GM19395 (cell line): Measurements from ENCODE around the gene EVA1A.

Source experiments
- ATAC-seq: cut with Tn5 transposase; IDR thresholded peaks from one replicate; pipeline ENCODE4 v1.9.1; 2021; ENCODE audit warnings: mild to moderate bottlenecking, moderate library complexity; ENCODE audit not compliant: unreplicated experiment

EVA1A gene, protein sequence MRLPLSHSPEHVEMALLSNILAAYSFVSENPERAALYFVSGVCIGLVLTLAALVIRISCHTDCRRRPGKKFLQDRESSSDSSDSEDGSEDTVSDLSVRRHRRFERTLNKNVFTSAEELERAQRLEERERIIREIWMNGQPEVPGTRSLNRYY

DNA sequence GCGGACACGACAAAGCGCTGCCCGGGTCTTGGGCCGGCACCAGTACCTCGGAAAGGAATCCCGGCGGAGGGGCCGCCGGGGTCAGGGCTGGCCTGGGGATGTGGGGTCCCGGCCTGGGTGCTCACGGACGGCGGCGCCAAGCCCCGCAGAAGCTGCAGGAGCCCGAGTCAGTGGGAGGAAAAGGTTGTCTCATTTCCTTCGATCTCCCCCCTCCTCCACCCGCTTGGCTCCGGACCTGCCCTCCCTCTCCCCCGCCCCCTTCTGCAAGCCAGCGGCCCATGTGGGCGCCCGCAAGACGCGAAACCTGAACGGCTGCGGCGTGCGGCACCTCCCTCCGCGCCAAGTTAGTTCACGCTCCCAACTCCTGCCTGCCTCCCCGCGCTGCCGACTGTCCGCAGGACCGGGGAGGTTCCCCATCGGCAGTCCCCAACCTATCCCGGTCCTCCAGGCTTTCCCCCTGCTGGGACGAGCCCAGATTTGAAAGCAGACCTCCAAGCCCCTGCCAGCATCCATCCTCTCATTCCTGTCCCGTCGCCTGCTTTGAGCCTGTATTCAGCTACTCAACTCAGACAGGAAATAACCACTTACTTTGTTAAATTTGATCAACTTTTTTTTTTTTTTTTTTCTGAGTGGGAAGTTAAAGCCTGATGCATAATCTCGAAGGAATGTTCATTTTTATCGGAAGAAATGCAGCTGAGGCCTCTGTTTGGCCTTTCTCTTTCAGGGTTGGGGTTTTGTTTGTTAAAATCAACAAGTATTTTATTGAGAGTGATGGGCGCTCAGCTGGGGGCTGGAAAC lies at the start of gene EVA1A:
Gene EVA1A (minus strand): TSS at position 172 of the 798 bp plus-strand sequence. CDS start 42,799 bp downstream, outside the sequence.
- peak; percentile 49 for ATAC-seq

DNA sequence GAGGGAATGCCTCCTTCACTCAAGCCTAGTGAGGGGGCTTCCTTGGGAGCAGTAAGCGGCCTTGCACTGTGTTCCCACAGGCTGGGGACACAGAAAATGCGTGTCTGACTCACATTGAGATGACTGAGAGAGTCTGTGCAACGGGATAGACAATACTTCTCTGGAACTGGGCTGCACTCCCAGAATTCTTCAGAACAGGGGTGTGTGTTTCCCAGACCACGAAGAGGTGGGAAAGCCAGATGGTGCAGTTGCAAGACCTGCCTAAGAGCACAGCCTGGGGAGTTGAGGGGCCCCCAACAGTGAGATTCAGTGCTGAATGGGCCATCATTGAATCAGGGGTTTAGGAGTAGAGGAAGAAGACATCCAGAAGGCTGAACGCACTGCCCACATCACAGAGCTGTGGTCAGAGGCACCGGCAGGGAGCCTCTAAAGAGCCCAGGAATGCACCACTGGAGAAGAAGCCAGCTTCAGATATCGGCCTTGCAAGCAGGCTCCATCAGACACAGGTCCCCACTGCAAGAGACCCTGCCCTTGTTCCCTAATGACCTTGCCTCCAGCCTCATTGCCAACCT lies 49.3 kb upstream of the EVA1A start:
- ATAC-seq: no peak

- no peak for ATAC-seq
These were observed 48.6 kb upstream of the EVA1A start for GRCh38 chr2:75609334-75609689.

DNA sequence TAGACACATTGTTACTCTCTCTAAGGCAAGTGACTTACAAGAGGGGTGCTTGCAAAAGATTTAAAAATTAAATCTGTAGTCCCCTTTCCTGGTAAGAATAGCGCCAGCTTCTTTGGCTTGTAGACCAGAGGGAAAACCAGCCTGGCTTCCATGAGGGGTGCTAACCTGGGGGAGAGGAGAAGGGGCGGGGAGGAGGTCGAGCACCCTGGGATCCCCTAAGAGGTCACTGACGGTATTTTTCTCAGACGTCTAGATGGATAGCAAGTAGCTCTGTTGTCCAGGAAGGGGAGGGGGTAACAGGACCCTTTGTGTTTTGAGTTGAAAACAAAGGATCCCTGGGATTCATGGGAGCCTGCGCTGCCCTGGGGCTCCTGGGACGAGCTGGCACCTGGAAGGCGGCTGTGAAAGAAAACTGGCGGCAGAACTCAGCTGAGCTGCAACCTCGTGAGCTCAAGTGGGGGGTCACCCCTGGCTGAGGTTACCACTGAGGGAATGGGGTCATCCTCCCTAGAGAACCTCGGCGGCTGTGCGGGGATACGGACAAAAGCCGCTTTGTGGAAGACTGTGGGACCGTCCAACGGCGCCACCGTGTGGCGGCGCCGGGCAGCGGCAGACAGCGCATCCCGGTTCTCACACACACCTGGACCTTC lies 48.1 kb upstream of the EVA1A start:
- ATAC-seq: peak; percentile 89

DNA sequence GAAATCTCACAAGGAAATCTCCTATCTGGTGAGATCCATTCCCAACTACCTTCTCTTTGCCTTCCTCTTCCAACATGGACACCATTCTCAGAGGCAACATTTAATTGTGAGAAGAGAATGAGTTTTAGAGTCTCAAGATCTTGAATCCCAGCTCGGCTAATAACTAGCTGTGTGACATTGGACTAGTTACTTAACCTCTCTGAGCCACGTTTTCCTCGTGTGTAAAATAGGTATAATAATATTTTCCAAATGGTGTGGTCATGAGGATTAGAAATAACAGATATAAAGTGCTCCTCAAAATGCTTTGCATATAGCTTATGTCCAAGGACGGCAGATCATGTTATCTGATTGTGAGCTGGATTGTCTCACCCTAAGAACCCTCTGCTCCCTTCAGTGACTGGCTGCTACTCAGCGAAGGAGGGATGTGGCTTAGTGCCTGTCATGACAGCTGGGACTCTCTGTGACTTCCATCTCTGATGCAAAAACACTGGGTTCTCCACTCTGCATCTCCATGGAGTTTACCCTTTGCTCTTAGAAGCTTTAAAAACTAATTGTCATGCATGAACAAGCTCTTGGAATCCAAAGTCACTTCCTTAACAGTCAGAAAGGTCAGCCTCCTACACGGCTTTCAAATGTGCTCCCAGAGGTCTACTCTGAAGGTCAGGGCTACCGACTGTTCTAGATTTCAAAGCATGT lies 47.4 kb upstream of the EVA1A start:
- no peak for ATAC-seq

DNA sequence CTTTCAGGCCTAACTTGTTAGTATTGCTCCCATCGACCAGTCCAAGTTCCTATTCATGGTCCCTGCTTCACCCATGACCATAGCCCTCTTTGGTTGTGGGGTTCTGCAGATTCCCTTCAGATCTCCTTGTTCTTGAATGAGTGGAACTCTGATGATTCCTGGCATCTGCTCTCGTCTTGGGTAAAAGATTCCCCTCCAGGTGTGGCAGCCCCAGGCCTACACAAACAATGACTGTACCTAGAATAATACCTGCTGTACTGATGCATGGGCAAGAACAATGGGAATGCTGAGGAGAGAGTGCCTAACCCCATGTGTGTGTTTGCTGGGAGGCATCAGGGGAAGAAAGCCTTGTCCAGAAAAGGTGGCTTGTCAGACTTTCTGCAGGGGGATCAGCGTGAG lies 46.7 kb upstream of the EVA1A start:
- ATAC-seq: no peak

GRCh38 chr2:75606761-75607399 lies 46.1 kb upstream of the EVA1A start:
- ATAC-seq: no peak

DNA sequence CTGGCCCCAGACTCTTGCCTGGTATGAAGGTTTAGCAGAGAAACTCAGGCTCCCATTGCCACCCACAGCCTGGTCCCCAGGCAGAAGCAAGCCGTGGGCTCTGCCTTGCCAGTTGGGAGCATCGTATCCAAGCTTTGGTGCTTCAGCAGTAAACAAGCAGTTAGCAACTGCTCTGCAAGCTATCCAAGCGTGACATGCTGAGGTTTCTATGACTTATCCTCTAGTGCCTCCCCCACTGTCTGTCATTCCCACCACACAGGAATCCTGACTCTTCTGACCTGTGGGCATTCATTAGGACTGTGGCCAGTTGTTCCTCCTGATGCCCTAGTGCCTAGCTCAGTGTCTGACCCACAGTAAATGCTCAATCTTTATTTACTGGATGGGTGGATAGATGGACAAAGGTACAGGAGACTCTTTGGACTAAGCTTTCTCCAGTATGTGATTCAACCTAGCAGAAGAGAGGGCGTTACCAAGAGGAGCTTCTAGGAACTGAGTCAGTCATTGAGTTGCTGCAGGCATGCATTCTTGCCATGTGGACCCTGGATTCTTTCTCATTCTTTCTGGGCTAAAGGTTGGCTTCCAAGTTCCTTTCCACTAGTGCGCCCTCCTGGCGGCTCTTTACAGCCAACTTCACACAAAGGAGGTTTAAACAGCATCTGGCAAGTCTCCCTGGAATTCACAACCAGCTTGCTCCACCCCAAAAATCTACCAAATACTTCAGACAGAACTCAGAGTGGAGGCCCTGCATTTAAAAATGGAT lies 45.2 kb upstream of the EVA1A start:
- no peak for ATAC-seq

DNA sequence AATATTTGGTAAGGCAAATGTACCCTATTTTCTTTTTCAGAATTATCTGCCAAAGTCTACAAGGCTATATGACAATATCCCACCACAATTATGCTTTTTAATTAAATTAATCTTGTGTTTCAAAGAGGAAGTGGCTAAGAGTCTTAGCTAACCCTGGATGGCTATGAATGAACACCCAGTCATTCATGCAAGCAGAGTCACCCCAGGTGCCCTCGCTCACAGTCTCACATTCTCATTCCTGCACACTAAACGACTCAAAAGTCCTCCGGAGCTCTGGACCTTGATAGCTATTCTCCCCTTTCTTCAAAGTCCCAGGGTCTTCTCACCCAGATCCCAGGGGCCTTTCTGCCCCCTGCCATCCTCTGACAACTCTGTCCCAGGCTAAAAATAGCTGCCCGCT lies 43.7 kb upstream of the EVA1A start:
- ATAC-seq: no peak

DNA sequence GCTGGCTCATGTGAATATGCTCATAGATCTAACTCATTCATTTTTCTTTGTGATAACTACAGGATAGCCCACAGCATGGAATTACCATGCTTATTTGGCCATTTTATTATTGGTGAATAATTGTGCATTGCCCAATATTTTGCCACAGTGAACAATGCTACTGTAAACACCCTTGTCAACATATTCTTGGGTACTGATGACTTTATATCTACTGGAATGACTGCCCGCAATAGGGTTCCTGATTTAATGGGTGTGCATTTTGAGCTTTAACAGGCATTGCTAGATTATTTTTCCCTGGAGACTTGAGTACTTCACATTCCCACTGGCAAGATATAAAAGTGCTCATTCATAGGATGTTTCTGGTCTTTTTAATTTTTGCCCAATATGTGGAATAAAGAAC lies 42.7 kb upstream of the EVA1A start:
- ATAC-seq: no peak

DNA sequence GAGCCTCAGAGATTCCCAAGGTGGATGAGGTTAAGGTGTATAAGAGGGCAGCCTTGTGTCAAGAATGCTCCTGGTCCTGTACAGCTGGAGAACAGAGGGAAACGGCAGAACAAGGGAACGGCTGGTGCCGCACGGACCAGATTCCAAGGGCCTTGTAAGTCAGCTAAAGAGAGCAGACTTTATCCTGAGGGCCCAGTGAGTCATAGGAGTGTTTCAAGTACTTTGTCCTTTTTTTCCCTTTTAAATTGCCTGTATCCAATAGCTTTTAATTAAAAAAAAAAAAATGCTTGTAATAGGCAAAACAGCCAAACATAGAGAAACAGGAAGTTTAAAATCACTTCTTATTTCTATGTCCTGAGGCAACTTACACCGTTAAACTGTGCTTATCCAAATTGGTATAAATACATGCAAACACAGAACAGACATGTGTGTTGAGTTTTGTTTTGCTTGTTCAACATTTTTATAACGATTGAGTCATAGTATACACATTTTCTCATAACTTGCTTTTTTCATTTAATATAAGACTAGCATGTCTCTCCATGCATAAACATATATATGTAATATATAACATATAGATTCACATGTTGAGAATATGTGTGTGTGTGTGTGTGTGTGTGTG lies 42.1 kb upstream of the EVA1A start:
- ATAC-seq: no peak

DNA sequence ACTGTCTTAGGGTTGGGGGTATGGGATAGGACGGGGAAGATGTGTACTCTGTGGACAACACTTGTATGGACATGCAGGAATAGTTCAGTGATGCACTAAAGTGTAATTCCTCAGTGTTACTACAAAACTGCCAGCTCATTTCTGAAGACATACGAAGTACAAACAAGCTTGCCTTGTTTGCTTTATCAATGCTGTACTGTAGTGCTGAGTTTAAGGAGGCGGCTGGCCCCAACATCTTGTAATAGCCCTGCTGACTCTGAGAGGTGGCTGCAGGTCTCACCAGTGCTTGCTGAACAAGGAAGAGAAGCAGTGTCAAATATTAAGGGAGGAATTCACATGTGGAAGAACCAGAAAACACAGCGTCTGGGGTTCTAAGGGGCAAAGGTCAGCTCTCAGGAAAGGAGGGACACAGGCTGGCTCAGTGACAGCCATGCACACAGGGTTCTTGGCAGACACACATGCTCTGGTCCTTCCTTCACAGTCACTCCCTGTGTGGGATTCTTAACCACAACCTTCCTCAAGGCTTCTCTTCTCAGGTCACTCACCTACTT lies 39.8 kb upstream of the EVA1A start:
- ATAC-seq: no peak

DNA sequence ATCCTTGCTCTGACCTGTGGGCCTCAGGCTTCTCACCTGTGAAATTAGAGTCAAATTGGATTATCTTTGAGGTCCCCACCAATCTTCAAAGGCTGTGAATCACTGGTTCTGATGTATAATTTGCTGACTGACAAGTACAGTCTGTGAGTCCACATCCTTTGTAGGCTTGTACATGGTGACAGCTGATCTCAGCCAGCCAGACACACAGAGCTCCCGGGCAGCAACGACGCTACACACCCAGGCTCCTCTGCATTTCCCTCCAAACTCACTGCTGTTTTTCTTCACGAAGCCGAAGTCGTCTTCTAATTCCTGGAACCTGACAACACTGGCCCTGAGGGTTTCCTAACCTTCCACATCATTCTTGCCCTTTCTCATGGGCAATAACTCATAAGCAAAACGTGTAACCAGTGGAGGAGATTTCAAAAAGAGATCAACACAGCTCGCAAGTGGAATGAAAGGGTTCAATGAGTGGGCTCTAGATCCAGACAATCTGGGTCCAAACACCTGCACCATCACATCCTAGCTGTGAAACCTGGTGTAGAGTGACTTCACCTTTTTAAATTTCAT lies 37.9 kb upstream of the EVA1A start:
- no peak for ATAC-seq

GRCh38 chr2:75597949-75598348 lies 37.2 kb upstream of the EVA1A start:
- no peak for ATAC-seq

DNA sequence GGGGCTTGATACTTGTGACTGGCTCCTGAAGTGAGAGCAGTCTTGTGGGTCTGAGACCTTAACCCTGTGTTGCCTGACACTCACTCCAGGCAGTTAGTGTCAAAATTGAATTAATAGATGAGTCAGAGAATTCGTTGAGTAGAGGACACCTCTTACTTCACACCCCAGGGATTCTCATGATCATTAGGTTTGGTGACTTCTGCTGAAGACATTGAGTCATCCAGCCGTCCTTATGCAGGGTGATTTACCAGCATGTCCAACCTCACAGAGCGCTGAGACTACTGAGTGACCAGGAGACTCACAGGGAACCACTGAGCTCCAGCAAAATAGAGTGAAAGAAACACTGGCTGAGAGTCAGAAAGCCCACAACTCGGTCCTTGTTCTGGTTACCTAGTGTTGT lies 36.0 kb upstream of the EVA1A start:
- no peak for ATAC-seq

GRCh38 chr2:75595541-75596395 lies 35.0 kb upstream of the EVA1A start:
- ATAC-seq: no peak

DNA sequence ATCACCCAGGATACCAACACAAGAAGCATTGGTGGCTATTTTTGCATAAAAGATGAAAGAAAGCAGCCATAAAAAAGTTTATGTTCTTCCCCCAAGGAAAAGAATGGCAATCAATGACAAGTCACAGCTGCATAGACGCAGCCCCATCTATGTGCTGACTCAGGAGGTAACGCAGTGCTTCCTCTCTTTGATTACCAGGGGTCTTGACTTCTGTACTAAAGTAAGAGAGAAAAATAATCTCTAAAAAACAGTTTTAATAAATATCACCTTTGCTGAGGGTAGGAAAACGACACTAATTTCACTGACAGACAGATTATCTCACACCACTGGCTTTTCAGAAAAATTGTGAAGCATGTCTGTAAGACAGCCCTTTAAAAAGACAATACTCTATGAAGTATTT lies 33.9 kb upstream of the EVA1A start:
- no peak for ATAC-seq

DNA sequence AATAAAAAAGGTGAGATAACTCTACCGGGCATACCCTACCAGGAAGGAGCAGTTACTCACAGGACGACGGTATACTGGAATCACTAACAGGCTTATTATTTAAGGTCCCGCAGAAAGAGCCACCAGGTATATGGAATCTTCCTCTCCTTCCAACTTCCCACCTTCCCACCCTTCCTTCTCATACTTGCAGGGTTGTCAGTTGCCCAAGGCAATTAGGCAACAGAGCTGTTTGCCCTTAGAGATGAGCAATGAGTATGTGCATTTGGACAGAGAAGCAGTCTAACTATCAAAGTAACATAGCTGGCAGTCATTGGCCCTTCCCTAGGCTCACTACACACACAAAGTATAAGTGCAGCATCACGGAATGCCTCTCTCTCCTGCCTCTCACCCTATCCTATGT lies 32.1 kb upstream of the EVA1A start:
- ATAC-seq: no peak
